Mesodermal cell (in vitro differentiated cells): ENCODE results near the gene CCDC8.

Source experiments
- H3K27ac ChIP-seq: 2 replicates; pipeline ENCODE4 v1.7.0; 2013; ENCODE audit warnings: mild to moderate bottlenecking, low read depth, low read length, moderate library complexity; ENCODE audit not compliant: severe bottlenecking
- H3K36me3 ChIP-seq: 2 replicates; pipeline ENCODE4 v1.7.1; 2013; ENCODE audit warnings: mild to moderate bottlenecking, low read length, moderate library complexity; ENCODE audit not compliant: control insufficient read depth, insufficient read depth
- H3K4me1 ChIP-seq: one replicate; pipeline ENCODE4 v1.7.1; 2013; ENCODE audit warnings: mild to moderate bottlenecking, low read length; ENCODE audit not compliant: insufficient read depth, control insufficient read depth, poor library complexity, severe bottlenecking
- H3K4me3 ChIP-seq: 2 replicates; pipeline ENCODE4 v1.7.0; 2013; ENCODE audit warnings: low read length, control low read depth, mild to moderate bottlenecking; ENCODE audit not compliant: insufficient read depth, poor library complexity, severe bottlenecking; ENCODE audit errors: extremely low read depth
- H3K9me3 ChIP-seq: 2 replicates; pipeline ENCODE4 v1.7.1; 2013; ENCODE audit warnings: mild to moderate bottlenecking, low read length, moderate library complexity; ENCODE audit not compliant: control insufficient read depth
- WGBS, 2 experiments: methylation state at CpG; one replicate each; pipeline ENCODE4 v1.1.5; 2013; ENCODE audit warnings: missing lambda C conversion rate in 2 of 2; ENCODE audit not compliant: insufficient coverage in 2 of 2; 5-methylcytosine and 5-hydroxymethylcytosine counted together

Gene CCDC8

GRCh38 chr19:46390121-46390858, 23.1 kb downstream of the CCDC8 start:
- WGBS, 2 experiments = 96 to 100% methylated on average over 8 to 9 of the region's 16 CpGs
- H3K27ac ChIP-seq = no peak overlapping the region
- peaks cover 4% of the 10 kb centered on the region for H3K4me1 ChIP-seq
- no peak overlapping the region for H3K4me3 ChIP-seq
- H3K9me3 ChIP-seq = peaks cover 3% of the 10 kb centered on the region
- peaks cover 67% of the 10 kb centered on the region for H3K36me3 ChIP-seq

GRCh38 chr19:46388311-46389095, 24.9 kb downstream of the CCDC8 start:
- H3K36me3 ChIP-seq = peaks cover 85% of the 10 kb centered on the region
- 91 to 92% methylated on average over 18 of the region's 25 CpGs for WGBS, 2 experiments
- H3K4me3 ChIP-seq = no peak overlapping the region
- H3K4me1 ChIP-seq = no peaks in the 10 kb centered on the region
- H3K27ac ChIP-seq = no peak overlapping the region
- peaks cover 3% of the 10 kb centered on the region for H3K9me3 ChIP-seq

DNA sequence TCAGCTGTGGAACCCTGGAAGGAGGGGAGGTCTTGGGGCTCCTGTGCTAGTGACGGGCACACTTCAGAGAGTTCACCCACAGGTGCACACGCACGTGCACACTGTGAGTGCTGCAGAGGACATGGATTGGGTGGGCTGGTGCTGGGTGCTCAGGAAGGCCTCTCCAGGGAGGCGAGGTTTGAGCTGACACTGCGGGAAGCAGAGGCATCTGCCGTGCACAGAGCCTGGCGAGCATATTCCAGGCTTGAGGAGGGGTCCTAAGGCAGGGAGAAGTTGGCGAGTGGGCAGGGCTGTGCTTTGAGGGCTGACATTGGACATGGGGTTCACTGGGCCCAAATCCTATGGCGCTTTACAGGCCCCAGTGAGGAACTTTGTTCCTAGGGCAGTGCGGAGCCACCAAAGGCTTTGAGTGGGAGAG, 25.6 kb downstream of the CCDC8 start:
- WGBS, 2 experiments = 95 to 96% methylated on average over 10 of the region's 10 CpGs
- no peaks in the 10 kb centered on the region for H3K4me1 ChIP-seq
- no peak overlapping the region for H3K4me3 ChIP-seq
- peaks cover 86% of the 10 kb centered on the region for H3K36me3 ChIP-seq
- no peak overlapping the region for H3K27ac ChIP-seq
- peaks cover 3% of the 10 kb centered on the region for H3K9me3 ChIP-seq

DNA sequence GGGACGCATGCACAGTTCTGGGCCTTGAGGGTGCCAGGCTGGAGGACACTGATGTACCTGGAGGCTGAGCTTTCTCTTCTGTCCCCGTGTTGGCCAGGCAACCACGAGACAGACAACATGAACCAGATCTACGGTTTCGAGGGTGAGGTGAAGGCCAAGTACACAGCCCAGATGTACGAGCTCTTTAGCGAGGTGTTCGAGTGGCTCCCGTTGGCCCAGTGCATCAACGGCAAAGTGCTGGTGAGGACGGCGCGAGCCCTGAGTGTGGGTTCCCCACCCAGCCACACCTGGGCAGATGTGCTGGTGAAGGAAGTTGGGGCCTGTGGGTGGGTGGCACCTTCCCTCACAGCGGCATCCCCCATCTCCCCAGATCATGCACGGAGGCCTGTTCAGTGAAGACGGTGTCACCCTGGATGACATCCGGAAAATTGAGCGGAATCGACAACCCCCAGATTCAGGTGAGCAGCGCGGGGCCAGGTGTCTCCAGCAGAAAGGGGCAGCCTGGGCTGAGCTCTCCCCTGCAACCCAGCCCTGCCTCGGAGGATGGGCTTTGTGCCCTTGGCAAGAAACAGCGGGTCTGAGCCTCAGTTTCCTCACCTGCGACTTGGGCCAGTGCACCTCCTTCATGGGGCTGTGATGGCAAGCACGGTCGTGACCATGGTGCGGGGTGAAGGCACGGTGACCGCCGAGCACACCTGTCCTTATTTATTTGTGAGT, 26.2 kb downstream of the CCDC8 start:
- Histone ChIP-seq H3K36me3 (peaks cover 92% of the 10 kb centered on the region), H3K4me3 (no peak overlapping the region), H3K27ac (no peak overlapping the region), H3K9me3 (peaks cover 3% of the 10 kb centered on the region), H3K4me1 (no peaks in the 10 kb centered on the region)
- WGBS, 2 experiments = 97 to 98% methylated on average over 29 to 30 of the region's 30 CpGs

GRCh38 chr19:46386151-46386550, 27.2 kb downstream of the CCDC8 start:
- Histone ChIP-seq H3K36me3 (peaks cover 100% of the 10 kb centered on the region), H3K4me1 (no peaks in the 10 kb centered on the region), H3K27ac (no peak overlapping the region), H3K9me3 (peaks cover 3% of the 10 kb centered on the region), H3K4me3 (no peak overlapping the region)
- 93 to 95% methylated on average over 7 to 8 of the region's 10 CpGs for WGBS, 2 experiments

DNA sequence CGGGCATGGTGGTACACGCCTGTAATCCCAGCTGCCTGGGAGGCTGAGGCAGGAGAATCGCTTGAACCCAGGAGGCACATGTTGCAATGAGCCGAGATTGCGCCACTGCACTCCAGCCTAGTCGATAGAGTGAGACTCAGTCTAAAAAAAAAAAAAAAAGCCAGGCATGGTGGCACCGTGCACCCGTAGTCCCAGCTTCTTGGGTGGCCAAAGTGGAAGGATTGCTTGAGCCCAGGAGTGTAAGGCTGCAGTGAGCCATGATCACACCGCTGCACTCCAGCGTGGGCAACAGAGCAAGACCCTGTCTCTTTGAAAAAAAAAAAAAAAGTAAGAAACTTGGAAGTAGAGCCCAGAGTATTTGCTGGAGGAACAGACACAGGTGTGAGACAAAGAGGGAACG, 27.7 kb downstream of the CCDC8 start:
- H3K4me1 ChIP-seq = no peaks in the 10 kb centered on the region
- no peak overlapping the region for H3K27ac ChIP-seq
- H3K9me3 ChIP-seq = peaks cover 3% of the 10 kb centered on the region
- peaks cover 100% of the 10 kb centered on the region for H3K36me3 ChIP-seq
- H3K4me3 ChIP-seq = no peak overlapping the region
- 92 to 93% methylated on average over 9 to 11 of the region's 11 CpGs for WGBS, 2 experiments

GRCh38 chr19:46384396-46384795, 29.0 kb downstream of the CCDC8 start:
- Histone ChIP-seq H3K9me3 (peaks cover under 1% of the 10 kb centered on the region), H3K4me1 (no peaks in the 10 kb centered on the region), H3K36me3 (peaks cover 99% of the 10 kb centered on the region), H3K4me3 (no peak overlapping the region), H3K27ac (no peak overlapping the region)
- 89 to 95% methylated on average over 4 to 8 of the region's 11 CpGs for WGBS, 2 experiments

DNA sequence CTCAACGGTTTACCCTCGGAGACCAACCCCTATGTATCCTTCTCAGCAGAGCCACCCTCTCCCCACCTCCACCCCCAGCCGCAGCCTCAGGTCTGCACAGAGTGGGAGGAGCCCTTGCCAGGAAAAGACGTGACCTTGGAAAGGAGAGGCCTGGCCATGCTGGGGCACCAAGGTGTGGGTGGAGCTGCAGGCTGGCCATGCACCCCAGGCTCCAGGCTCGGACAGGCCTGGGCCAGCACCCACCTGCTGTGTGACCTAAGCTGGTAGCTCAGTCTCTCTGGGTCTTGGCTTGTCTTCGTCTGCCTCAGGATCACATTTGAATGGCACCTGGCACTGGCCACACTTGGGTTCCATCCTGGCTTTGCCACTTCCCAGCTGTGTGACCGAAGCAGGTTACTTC, 29.5 kb downstream of the CCDC8 start:
- 96 to 98% methylated on average over 5 to 6 of the region's 7 CpGs for WGBS, 2 experiments
- Histone ChIP-seq H3K27ac (no peak overlapping the region), H3K9me3 (no peaks in the 10 kb centered on the region), H3K36me3 (peaks cover 99% of the 10 kb centered on the region), H3K4me3 (no peak overlapping the region), H3K4me1 (no peaks in the 10 kb centered on the region)

DNA sequence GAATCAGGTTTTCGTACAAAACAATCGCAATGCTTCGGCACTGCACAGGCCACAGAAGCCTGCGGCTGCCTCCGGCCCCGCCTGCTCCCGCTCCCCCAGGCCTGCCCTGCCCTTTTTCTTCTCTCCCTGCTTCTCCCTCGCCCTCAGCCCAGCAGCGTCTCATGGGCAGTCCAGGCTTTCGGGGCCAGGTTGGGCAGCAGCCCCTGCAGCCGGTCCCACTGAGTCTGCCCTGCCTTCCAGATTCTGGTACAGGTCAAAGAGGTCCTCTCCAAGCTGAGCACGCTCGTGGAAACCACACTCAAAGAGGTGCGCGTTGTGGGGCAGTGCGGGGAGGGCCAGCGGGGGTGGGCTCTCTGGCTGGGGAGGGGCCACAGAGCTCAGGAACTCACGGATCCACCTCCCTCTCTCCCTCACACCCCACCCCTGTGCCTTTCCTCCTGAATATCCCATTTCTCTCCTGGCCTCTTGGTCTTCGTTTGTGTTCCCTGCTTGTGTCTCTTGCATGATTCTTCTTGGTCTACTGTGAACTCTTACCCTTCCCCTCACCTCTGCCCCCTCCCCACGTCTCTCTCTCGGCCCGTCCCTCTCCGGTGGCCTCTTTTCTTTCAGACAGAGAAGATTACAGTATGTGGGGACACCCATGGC, 30.1 kb downstream of the CCDC8 start:
- H3K4me1 ChIP-seq = no peaks in the 10 kb centered on the region
- H3K9me3 ChIP-seq = no peaks in the 10 kb centered on the region
- H3K4me3 ChIP-seq = no peak overlapping the region
- H3K36me3 ChIP-seq = peaks cover 98% of the 10 kb centered on the region
- H3K27ac ChIP-seq = no peak overlapping the region
- 92 to 96% methylated on average over 21 to 22 of the region's 23 CpGs for WGBS, 2 experiments

GRCh38 chr19:46381756-46382345, 31.5 kb downstream of the CCDC8 start:
- Histone ChIP-seq H3K9me3 (no peaks in the 10 kb centered on the region), H3K4me3 (no peak overlapping the region), H3K27ac (no peak overlapping the region), H3K4me1 (no peaks in the 10 kb centered on the region), H3K36me3 (peaks cover 98% of the 10 kb centered on the region)
- 92 to 94% methylated on average over 13 to 14 of the region's 15 CpGs for WGBS, 2 experiments
